Measurements from ENCODE around the gene RPS6KC1. TPM values are rescaled to one million over a fixed set of nuclear protein-coding genes. Genes with fewer than 3 reads are reported as not detected.

The RPS6KC1 gene
- total RNA-seq, 1 donor from 2014 or later, result 27.8 TPM

DNA sequence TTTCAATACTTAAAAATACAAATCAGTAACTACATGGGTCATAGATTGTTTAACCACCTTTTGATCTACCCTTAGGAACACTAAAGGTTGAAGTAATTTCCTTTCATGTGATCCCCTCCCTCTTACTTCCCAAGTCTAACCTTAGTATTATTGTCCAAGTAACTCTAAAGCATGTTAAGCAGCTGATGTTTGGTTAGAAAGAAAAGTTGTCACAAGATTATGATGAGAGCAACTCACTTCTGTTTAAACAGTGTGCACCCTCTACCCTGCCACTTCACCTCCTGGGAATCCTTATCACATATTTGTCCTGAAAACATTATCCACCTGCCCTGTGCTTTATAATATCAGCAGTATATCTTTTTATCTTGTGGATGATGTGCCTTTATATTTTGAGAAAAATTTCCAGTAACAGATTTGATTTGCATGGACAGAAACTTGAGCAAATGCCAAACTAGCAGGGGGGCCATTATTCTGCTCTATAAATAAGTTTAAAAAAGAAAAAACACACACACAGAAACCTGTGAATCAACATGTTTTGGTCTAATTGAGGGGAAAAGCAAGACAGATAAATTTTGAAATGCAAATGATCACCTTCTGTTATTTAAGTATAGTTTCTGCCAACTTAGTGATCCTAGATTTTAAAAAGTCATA is 194.3 kb downstream of the RPS6KC1 start:
- H3K4me3 Mint-ChIP-seq (ENCODE audit: low read depth), result no peak overlapping the region
- H3K4me1 Mint-ChIP-seq (ENCODE audit: low read depth), result peaks cover 17% of the 10 kb centered on the region
- peaks cover 2% of the 10 kb centered on the region for H3K36me3 Mint-ChIP-seq (ENCODE audit: insufficient read depth)
- H3K27me3 Mint-ChIP-seq, result no peaks in the 10 kb centered on the region
- peak overlapping the region; percentile 20 for H3K27ac Mint-ChIP-seq
- no peak for DNase-seq (ENCODE audit: low spot score, unreplicated experiment)
- TF ChIP-seq, protein P1, sequence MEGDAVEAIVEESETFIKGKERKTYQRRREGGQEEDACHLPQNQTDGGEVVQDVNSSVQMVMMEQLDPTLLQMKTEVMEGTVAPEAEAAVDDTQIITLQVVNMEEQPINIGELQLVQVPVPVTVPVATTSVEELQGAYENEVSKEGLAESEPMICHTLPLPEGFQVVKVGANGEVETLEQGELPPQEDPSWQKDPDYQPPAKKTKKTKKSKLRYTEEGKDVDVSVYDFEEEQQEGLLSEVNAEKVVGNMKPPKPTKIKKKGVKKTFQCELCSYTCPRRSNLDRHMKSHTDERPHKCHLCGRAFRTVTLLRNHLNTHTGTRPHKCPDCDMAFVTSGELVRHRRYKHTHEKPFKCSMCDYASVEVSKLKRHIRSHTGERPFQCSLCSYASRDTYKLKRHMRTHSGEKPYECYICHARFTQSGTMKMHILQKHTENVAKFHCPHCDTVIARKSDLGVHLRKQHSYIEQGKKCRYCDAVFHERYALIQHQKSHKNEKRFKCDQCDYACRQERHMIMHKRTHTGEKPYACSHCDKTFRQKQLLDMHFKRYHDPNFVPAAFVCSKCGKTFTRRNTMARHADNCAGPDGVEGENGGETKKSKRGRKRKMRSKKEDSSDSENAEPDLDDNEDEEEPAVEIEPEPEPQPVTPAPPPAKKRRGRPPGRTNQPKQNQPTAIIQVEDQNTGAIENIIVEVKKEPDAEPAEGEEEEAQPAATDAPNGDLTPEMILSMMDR (IDR thresholded peaks at IDR 0.05; ENCODE audit: unreplicated experiment), result no peak
- H3K9me3 Mint-ChIP-seq (ENCODE audit: low read depth), result no peaks in the 10 kb centered on the region

DNA sequence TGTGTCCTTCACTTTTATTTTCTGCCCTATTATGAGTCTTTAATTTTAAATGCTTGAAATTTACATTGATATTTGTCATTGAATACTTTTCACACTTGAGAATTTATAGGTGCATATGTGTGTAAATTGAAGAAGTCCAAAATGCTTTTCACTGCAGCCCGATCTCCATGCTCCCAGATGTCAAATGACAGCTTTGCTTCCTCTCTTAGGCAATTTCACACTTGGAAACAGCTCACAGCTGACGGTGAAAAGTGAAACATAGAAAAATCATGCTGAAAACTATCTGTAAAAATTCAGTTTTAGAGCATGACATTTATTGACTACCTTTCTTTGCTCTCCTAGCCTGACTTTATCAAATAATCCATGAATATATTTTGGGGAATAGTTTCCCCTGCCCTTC is 196.0 kb downstream of the RPS6KC1 start:
- Mint-ChIP-seq H3K27me3 (no peaks in the 10 kb centered on the region), H3K9me3 (ENCODE audit: low read depth) (no peaks in the 10 kb centered on the region), H3K27ac (no peak overlapping the region), H3K4me3 (ENCODE audit: low read depth) (no peak overlapping the region), H3K36me3 (ENCODE audit: insufficient read depth) (peaks cover 2% of the 10 kb centered on the region), H3K4me1 (ENCODE audit: low read depth) (peaks cover 28% of the 10 kb centered on the region)
- TF ChIP-seq, protein P1 (IDR thresholded peaks at IDR 0.05; ENCODE audit: unreplicated experiment), result no peak
- DNase-seq (ENCODE audit: low spot score, unreplicated experiment), result no peak

DNA sequence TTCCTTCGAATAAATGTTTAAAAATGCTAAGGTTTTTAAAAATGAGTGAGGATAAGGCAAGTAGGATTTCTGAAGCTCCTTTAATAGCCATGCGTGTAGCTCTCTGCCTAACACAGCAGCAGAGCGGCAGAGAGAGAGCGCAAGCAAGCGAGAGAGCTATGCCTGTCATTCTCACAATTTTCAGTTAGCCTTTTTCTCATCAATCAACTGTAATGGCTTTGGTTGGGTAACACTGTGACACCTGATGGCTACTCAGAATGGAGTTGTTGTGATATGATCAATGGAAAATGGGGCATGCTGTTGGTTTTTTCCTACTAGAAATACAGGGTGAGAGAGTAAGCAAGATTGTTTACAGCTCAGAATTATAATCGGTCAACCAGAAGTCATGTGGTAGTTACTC is 198.4 kb downstream of the RPS6KC1 start:
- TF ChIP-seq, protein P1 (IDR thresholded peaks at IDR 0.05; ENCODE audit: unreplicated experiment), result no peak
- H3K9me3 Mint-ChIP-seq (ENCODE audit: low read depth), result no peaks in the 10 kb centered on the region
- peaks cover 31% of the 10 kb centered on the region for H3K4me1 Mint-ChIP-seq (ENCODE audit: low read depth)
- H3K36me3 Mint-ChIP-seq (ENCODE audit: insufficient read depth), result peaks cover 2% of the 10 kb centered on the region
- no peak overlapping the region for H3K27ac Mint-ChIP-seq
- H3K4me3 Mint-ChIP-seq (ENCODE audit: low read depth), result no peak overlapping the region
- no peaks in the 10 kb centered on the region for H3K27me3 Mint-ChIP-seq
- no peak for DNase-seq (ENCODE audit: low spot score, unreplicated experiment)

DNA sequence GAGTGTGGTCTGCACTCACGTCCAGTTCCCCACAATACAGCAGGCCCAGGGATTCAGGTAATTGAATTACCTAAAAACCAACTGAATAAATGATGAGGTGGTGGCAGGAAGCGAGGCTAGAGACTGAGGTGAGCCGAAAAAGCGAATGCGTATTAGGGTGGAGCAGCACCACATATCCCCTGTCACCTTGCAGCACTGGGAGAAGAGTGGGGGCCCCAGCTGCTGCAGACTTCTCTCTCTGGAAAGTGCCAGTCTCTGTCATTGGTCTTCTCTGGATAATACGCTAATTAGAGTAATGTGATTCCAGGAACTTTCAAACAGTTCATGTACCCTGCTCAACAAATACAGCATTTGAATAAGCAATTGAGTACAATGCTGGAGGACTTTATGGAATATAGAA is 199.0 kb downstream of the RPS6KC1 start:
- no peak overlapping the region for H3K27ac Mint-ChIP-seq
- H3K4me3 Mint-ChIP-seq (ENCODE audit: low read depth), result no peak overlapping the region
- H3K27me3 Mint-ChIP-seq, result no peaks in the 10 kb centered on the region
- H3K9me3 Mint-ChIP-seq (ENCODE audit: low read depth), result no peaks in the 10 kb centered on the region
- no peak for DNase-seq (ENCODE audit: low spot score, unreplicated experiment)
- TF ChIP-seq, protein P1 (IDR thresholded peaks at IDR 0.05; ENCODE audit: unreplicated experiment), result no peak
- peaks cover 2% of the 10 kb centered on the region for H3K36me3 Mint-ChIP-seq (ENCODE audit: insufficient read depth)
- H3K4me1 Mint-ChIP-seq (ENCODE audit: low read depth), result peaks cover 25% of the 10 kb centered on the region

DNA sequence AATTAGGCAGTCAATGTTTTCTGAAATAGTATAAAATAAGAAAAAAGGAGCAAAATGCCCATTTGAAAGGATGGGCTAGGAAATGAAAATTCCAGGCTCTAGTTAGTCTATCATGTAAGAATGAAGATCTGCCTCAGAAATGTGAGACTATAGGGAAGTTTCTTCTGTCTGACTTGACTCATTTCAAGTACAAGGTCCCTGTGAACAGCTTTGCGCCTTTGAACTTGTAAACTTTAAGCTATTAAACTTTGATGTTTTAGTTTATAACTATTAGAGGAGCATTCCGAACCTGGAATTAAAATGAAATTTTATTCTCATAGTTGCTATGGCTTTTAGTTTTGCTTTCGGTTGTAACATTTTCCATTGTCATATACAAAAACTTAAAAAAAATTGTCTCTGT is 199.4 kb downstream of the RPS6KC1 start:
- TF ChIP-seq, protein P1 (IDR thresholded peaks at IDR 0.05; ENCODE audit: unreplicated experiment), result no peak
- no peaks in the 10 kb centered on the region for H3K27me3 Mint-ChIP-seq
- no peaks in the 10 kb centered on the region for H3K9me3 Mint-ChIP-seq (ENCODE audit: low read depth)
- H3K27ac Mint-ChIP-seq, result no peak overlapping the region
- no peak for DNase-seq (ENCODE audit: low spot score, unreplicated experiment)
- peaks cover 2% of the 10 kb centered on the region for H3K36me3 Mint-ChIP-seq (ENCODE audit: insufficient read depth)
- H3K4me1 Mint-ChIP-seq (ENCODE audit: low read depth), result peaks cover 22% of the 10 kb centered on the region
- no peak overlapping the region for H3K4me3 Mint-ChIP-seq (ENCODE audit: low read depth)

Data from progenitor cell of endocrine pancreas (in vitro differentiated cells).